PFSK-1 (cell line): ENCODE measurements around the gene STEAP1B.

Source experiments
- FOXP2 ChIP-seq: optimal IDR thresholded peaks from 2 replicates; pipeline ENCODE3; 2011; ENCODE audit warnings: borderline replicate concordance, control low read depth, inconsistent platforms; ENCODE audit not compliant: insufficient read depth; ENCODE audit errors: extremely low read length, extremely low read depth
- POLR2AphosphoS5 ChIP-seq: IDR thresholded peaks from 2 replicates; pipeline ENCODE4 v1.6.1; 2012; ENCODE audit warnings: low read depth, mild to moderate bottlenecking, control low read depth, low read length, moderate library complexity
- SIN3A ChIP-seq: IDR thresholded peaks from 2 replicates; pipeline ENCODE4 v1.6.1; 2012; ENCODE audit warnings: mild to moderate bottlenecking, low read length, moderate library complexity, borderline replicate concordance; ENCODE audit not compliant: insufficient read depth
- TAF1 ChIP-seq: IDR thresholded peaks from 2 replicates; pipeline ENCODE4 v1.6.1; 2012; ENCODE audit warnings: low read length, control low read depth, borderline replicate concordance; ENCODE audit not compliant: insufficient read depth
- TF ChIP-seq, protein P1 (sequence below), 2 experiments: IDR thresholded peaks; 2 replicates each; pipeline versions ENCODE4 v1.6.1 to v1.8.0; 2011 to 2012; ENCODE audit warnings: low read depth in 2 of 2, low read length in 2 of 2, control low read depth in 1 of 2, inconsistent platforms in 1 of 2, mild to moderate bottlenecking in 1 of 2, moderate library complexity in 1 of 2; ENCODE audit not compliant: insufficient read depth in 1 of 2

STEAP1B gene

DNA sequence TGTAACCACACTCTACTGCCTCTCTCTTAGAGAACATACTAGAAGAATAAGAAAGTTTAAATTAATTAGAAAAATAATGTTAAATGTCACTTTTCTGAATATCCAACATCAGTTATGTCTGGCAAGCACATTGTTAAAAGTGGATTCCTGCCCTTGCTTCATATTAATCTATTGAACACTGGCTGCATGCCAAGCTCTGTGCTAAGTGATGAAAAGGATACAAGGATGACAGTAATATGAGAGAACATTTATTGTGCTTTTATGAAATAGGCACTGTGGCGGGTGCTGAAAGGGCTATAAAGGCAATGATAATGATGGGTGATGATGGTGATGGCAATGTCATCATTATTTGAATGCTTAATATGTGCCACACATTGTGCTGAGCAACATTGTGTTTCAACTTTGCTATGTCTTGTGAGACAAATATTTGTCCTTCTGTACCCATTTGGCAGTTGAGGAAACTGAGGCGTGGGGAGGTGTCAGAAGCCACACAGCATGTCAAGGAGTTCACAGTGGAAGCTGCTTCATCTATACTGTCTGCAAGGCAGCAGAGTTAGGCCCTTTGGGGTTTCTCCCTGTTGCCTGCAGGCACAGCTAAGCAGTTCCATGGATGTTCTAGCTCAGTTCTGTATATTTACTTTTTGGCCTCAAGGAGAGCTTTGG is 78.9 kb downstream of the STEAP1B start:
- no peak for TF ChIP-seq TAF1
- TF ChIP-seq SIN3A, result no peak
- no peak for TF ChIP-seq FOXP2
- no peak for TF ChIP-seq POLR2AphosphoS5
- TF ChIP-seq, protein P1, sequence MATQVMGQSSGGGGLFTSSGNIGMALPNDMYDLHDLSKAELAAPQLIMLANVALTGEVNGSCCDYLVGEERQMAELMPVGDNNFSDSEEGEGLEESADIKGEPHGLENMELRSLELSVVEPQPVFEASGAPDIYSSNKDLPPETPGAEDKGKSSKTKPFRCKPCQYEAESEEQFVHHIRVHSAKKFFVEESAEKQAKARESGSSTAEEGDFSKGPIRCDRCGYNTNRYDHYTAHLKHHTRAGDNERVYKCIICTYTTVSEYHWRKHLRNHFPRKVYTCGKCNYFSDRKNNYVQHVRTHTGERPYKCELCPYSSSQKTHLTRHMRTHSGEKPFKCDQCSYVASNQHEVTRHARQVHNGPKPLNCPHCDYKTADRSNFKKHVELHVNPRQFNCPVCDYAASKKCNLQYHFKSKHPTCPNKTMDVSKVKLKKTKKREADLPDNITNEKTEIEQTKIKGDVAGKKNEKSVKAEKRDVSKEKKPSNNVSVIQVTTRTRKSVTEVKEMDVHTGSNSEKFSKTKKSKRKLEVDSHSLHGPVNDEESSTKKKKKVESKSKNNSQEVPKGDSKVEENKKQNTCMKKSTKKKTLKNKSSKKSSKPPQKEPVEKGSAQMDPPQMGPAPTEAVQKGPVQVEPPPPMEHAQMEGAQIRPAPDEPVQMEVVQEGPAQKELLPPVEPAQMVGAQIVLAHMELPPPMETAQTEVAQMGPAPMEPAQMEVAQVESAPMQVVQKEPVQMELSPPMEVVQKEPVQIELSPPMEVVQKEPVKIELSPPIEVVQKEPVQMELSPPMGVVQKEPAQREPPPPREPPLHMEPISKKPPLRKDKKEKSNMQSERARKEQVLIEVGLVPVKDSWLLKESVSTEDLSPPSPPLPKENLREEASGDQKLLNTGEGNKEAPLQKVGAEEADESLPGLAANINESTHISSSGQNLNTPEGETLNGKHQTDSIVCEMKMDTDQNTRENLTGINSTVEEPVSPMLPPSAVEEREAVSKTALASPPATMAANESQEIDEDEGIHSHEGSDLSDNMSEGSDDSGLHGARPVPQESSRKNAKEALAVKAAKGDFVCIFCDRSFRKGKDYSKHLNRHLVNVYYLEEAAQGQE (IDR thresholded peaks at IDR 0.05; ENCODE audit: insufficient read depth in 1 of 2, low read depth in 2 of 2, low read length in 2 of 2), result no peak

DNA sequence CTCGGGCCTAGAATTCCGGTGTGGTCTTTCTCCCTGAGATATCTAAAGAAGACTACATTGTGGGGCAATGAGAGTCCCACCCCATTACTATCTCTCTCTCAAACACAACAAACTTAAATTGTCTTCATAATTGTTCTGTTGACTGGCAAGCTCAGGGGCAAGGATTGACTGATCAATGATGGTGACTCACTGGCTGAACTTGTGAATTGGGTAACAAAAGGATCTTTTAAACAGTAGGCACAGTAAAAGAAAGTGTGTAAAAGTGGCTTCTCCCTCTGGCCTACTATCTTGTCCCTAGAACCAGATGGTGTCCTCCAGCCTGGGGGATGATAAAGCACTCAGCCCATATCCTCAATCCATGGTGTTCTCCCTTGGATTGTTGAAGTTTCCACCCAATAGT is 80.0 kb downstream of the STEAP1B start:
- TF ChIP-seq SIN3A, result no peak
- no peak for TF ChIP-seq POLR2AphosphoS5
- no peak for TF ChIP-seq FOXP2
- TF ChIP-seq TAF1, result no peak
- TF ChIP-seq, protein P1 (IDR thresholded peaks at IDR 0.05; ENCODE audit: insufficient read depth in 1 of 2, low read depth in 2 of 2, low read length in 2 of 2), result no peak

DNA sequence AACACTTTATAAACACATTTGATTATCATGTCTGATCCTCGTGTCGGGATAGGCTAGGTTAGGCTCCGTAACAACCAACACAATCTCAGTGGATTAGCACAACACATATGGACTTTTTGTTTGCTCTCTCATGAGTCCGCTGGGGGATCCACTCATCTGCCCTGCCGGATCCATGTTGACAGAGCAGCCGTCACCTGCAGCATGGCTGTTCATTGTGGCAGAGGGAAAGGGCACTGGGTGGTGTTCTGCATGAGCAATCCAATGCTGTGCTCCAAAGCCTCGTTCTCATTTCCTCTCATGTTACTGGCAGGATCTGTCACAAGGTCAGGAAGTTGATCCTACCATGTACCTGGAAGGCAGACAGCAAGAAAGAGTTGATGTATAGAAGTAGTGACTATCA is 80.5 kb downstream of the STEAP1B start:
- TF ChIP-seq, protein P1 (IDR thresholded peaks at IDR 0.05; ENCODE audit: insufficient read depth in 1 of 2, low read depth in 2 of 2, low read length in 2 of 2), result no peak
- TF ChIP-seq FOXP2 (no peak), SIN3A (no peak), POLR2AphosphoS5 (no peak), TAF1 (no peak)

DNA sequence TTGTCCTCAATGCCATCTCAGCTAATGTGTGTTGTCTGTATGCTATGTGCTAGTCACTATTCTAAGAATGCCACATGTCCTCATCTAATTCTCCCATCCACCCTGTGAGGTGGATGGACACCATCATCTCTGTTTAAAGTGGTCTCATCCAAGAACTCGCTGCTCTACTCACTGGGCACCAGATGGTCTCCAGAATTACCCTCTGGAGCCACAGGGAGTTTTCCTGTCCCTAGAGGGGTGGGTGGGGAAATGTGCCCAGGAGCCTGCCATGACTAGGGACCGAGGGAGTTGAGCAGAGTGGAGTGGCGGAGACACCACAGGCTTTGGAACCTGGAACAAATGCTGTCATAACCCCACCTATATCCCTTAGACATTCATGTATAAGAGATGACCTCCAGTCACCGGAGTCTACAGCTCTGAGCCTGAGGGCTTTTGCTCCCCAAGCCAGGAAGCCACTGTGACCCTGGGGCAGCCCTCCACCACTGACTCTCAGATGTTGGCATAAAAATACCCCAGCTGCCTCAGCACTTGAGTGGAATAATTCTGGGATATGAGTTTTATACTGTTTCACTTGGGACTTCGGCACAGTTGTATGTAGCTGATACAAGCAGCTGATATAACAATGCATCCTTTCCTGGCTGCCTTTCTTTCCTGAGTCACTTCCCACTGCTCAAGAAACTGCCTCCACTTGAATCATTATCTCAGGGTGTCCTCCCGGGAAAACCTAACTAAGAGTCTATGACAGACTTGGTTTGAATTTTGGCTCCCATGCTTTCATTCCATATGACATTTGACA is 81.5 kb downstream of the STEAP1B start:
- TF ChIP-seq FOXP2 (no peak), POLR2AphosphoS5 (no peak), SIN3A (no peak), TAF1 (no peak)
- TF ChIP-seq, protein P1 (IDR thresholded peaks at IDR 0.05; ENCODE audit: insufficient read depth in 1 of 2, low read depth in 2 of 2, low read length in 2 of 2), result no peak
